Measurements from ENCODE around the gene ZMYND8. TPM values are rescaled to one million over a fixed set of nuclear protein-coding genes. Genes with fewer than 3 reads are reported as not detected.
"Not testable (repeated sequence)": the region's sequence is repeated elsewhere in the genome, so short reads cannot be mapped to it uniquely, and the experiment has no call there.

Gene ZMYND8
- total RNA-seq, 1 donor, result 18.8 TPM

GRCh38 chr20:47266847-47267515 lies 89.5 kb downstream of the ZMYND8 start:
- Histone ChIP-seq H3K4me3 (ENCODE audit: insufficient read depth, low read length) (no peak overlapping the region), H3K27ac (ENCODE audit: low read depth, low read length) (no peak overlapping the region), H3K79me2 (ENCODE audit: insufficient read depth, low read length) (peaks cover 67% of the 10 kb centered on the region), H3K36me3 (ENCODE audit: insufficient read depth, low read length) (peaks cover 19% of the 10 kb centered on the region), H3K27me3 (ENCODE audit: insufficient read depth, low read length) (no peaks in the 10 kb centered on the region), H3K4me1 (ENCODE audit: insufficient read depth, low read length) (peaks cover 9% of the 10 kb centered on the region), H3K9me3 (ENCODE audit: low read depth, low read length) (no peaks in the 10 kb centered on the region), H4K20me1 (ENCODE audit: insufficient read depth, low read length) (no peaks in the 10 kb centered on the region), H3K4me2 (ENCODE audit: insufficient read depth, low read length) (no peak overlapping the region), H2AFZ (ENCODE audit: low read length) (no peak overlapping the region)
- TF ChIP-seq CTCF (IDR thresholded peaks at IDR 0.05; ENCODE audit: extremely low read depth, low read depth, low read length), result no peak
- DNase-seq (ENCODE audit: insufficient read length, low spot score, missing footprints), result no peak

- H3K36me3 ChIP-seq (ENCODE audit: insufficient read depth, low read length), result peaks cover 17% of the 10 kb centered on the region
- no peak for TF ChIP-seq CTCF (IDR thresholded peaks at IDR 0.05; ENCODE audit: extremely low read depth, low read depth, low read length)
- DNase-seq (ENCODE audit: insufficient read length, low spot score, missing footprints), result no peak
- H3K4me2 ChIP-seq (ENCODE audit: insufficient read depth, low read length), result no peak overlapping the region
- H3K4me3 ChIP-seq (ENCODE audit: insufficient read depth, low read length), result no peak overlapping the region
- H3K27me3 ChIP-seq (ENCODE audit: insufficient read depth, low read length), result no peaks in the 10 kb centered on the region
- H3K27ac ChIP-seq (ENCODE audit: low read depth, low read length), result no peak overlapping the region
- H2AFZ ChIP-seq (ENCODE audit: low read length), result no peak overlapping the region
- peaks cover 61% of the 10 kb centered on the region for H3K79me2 ChIP-seq (ENCODE audit: insufficient read depth, low read length)
- H4K20me1 ChIP-seq (ENCODE audit: insufficient read depth, low read length), result no peaks in the 10 kb centered on the region
- H3K4me1 ChIP-seq (ENCODE audit: insufficient read depth, low read length), result peaks cover 9% of the 10 kb centered on the region
- no peaks in the 10 kb centered on the region for H3K9me3 ChIP-seq (ENCODE audit: low read depth, low read length)
These were observed 90.5 kb downstream of the ZMYND8 start for GRCh38 chr20:47265984-47266383.

- Histone ChIP-seq H3K4me3 (ENCODE audit: insufficient read depth, low read length) (no peak overlapping the region), H3K4me2 (ENCODE audit: insufficient read depth, low read length) (no peak overlapping the region), H3K36me3 (ENCODE audit: insufficient read depth, low read length) (peaks cover 23% of the 10 kb centered on the region), H3K27me3 (ENCODE audit: insufficient read depth, low read length) (no peaks in the 10 kb centered on the region), H3K27ac (ENCODE audit: low read depth, low read length) (no peak overlapping the region), H3K79me2 (ENCODE audit: insufficient read depth, low read length) (peaks cover 57% of the 10 kb centered on the region), H4K20me1 (ENCODE audit: insufficient read depth, low read length) (no peaks in the 10 kb centered on the region), H3K4me1 (ENCODE audit: insufficient read depth, low read length) (peaks cover 9% of the 10 kb centered on the region), H2AFZ (ENCODE audit: low read length) (no peak overlapping the region), H3K9me3 (ENCODE audit: low read depth, low read length) (no peaks in the 10 kb centered on the region)
- TF ChIP-seq CTCF (IDR thresholded peaks at IDR 0.05; ENCODE audit: extremely low read depth, low read depth, low read length), result no peak
- DNase-seq (ENCODE audit: insufficient read length, low spot score, missing footprints), result no peak
These were observed 91.3 kb downstream of the ZMYND8 start for GRCh38 chr20:47265214-47265613.

- Histone ChIP-seq H3K36me3 (ENCODE audit: insufficient read depth, low read length) (peaks cover 19% of the 10 kb centered on the region), H3K79me2 (ENCODE audit: insufficient read depth, low read length) (peaks cover 58% of the 10 kb centered on the region)
- H3K4me1 ChIP-seq (ENCODE audit: insufficient read depth, low read length); H3K9me3 ChIP-seq (ENCODE audit: low read depth, low read length); H3K4me2 ChIP-seq (ENCODE audit: insufficient read depth, low read length); H3K4me3 ChIP-seq (ENCODE audit: insufficient read depth, low read length); H2AFZ ChIP-seq (ENCODE audit: low read length); H3K27ac ChIP-seq (ENCODE audit: low read depth, low read length); DNase-seq (ENCODE audit: insufficient read length, low spot score, missing footprints); H3K27me3 ChIP-seq (ENCODE audit: insufficient read depth, low read length); H4K20me1 ChIP-seq (ENCODE audit: insufficient read depth, low read length): not testable (repeated sequence)
These were observed 92.2 kb downstream of the ZMYND8 start for GRCh38 chr20:47264137-47264769.
